Mucosa of rectum (tissue), 2 donors: ENCODE results near the gene MAST4.

Experiments
- H3K27ac ChIP-seq, 2 donors: one replicate each; pipeline ENCODE4 v1.7.0; 2013; ENCODE audit warnings: inconsistent platforms in 2 of 2, low read depth in 2 of 2, low read length in 2 of 2
- H3K27me3 ChIP-seq, 2 donors: one replicate each; pipeline ENCODE4 v1.7.0; 2013; ENCODE audit warnings: low read length in 2 of 2; ENCODE audit not compliant: control insufficient read depth in 2 of 2, insufficient read depth in 2 of 2
- H3K36me3 ChIP-seq, 2 donors: one replicate each; pipeline ENCODE4 v1.7.0; 2013; ENCODE audit warnings: low read length in 2 of 2; ENCODE audit not compliant: control insufficient read depth in 2 of 2, insufficient read depth in 2 of 2
- H3K4me1 ChIP-seq, 2 donors: one replicate each; pipeline ENCODE4 v1.7.0; 2013; ENCODE audit warnings: low read length in 2 of 2, mild to moderate bottlenecking in 1 of 2; ENCODE audit not compliant: control insufficient read depth in 2 of 2, insufficient read depth in 2 of 2
- H3K4me3 ChIP-seq, 2 donors: one replicate each; pipeline ENCODE4 v1.7.0; 2013; ENCODE audit warnings: low read length in 2 of 2
- H3K9ac ChIP-seq, 2 donors: one replicate each; pipeline ENCODE4 v1.7.0; 2013; ENCODE audit warnings: low read length in 2 of 2, low read depth in 1 of 2, mild to moderate bottlenecking in 1 of 2
- H3K9me3 ChIP-seq, 2 donors: one replicate each; pipeline ENCODE4 v1.7.0; 2013; ENCODE audit warnings: low read length in 2 of 2; ENCODE audit not compliant: control insufficient read depth in 2 of 2
- donor health status: healthy.
- donor health status: Normal muscosa, but diverticular disease.

The MAST4 gene

GRCh38 chr5:66987540-66987939, 391.3 kb downstream of the MAST4 start:
- Histone ChIP-seq H3K27me3 (no peaks in the 10 kb centered on the region), H3K27ac (no peak overlapping the region), H3K36me3 (no peaks in the 10 kb centered on the region), H3K9ac (no peak overlapping the region), H3K4me1 (peaks cover 35 to 36% of the 10 kb centered on the region in 2 donors), H3K9me3 (no peaks in the 10 kb centered on the region), H3K4me3 (no peak overlapping the region)

DNA sequence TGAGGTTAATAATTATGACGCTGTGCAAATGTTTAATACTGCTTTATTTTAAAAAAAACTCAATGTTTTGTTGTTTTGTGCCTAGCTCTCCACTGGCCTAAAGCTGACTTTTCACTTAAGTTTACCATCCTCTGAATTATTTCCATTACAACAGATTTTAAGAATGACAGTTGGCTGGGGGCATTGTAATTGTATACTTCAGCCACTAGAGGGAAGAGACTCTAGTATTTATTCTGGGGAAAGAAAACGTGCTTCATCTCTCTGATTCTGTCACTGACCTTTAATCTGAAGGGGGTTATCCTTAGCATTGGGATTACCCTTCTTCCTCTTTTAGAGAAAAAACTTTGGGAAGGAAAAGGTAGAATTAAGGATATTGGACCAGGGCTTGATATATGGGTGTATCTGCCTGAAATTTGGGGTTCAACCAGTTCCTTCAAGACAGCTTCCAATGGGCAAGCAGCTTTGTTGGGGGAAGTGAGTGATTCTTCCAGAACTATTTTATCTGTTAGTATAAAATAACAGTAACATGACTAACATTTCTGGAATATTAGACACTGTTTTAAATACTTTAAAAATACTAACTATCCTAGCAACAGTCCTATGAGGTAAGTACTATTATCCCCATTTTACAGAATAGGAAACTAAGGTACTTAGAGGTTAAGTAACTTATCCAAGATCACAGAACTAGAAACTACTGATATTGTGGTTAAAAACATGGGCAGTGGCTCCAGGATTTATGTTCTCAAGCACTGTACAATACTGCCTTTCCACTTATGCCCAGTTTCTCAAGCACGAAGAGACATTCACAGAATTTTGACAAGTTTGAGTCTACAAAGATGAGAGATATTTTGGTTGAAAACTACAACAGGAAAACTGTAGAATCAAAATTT, 392.0 kb downstream of the MAST4 start:
- H3K27me3 ChIP-seq = no peaks in the 10 kb centered on the region
- no peak overlapping the region for H3K4me3 ChIP-seq
- no peak overlapping the region for H3K27ac ChIP-seq
- H3K36me3 ChIP-seq = no peaks in the 10 kb centered on the region
- peaks cover 29 to 30% of the 10 kb centered on the region in 2 donors for H3K4me1 ChIP-seq
- no peaks in the 10 kb centered on the region for H3K9me3 ChIP-seq
- H3K9ac ChIP-seq = no peak overlapping the region

DNA sequence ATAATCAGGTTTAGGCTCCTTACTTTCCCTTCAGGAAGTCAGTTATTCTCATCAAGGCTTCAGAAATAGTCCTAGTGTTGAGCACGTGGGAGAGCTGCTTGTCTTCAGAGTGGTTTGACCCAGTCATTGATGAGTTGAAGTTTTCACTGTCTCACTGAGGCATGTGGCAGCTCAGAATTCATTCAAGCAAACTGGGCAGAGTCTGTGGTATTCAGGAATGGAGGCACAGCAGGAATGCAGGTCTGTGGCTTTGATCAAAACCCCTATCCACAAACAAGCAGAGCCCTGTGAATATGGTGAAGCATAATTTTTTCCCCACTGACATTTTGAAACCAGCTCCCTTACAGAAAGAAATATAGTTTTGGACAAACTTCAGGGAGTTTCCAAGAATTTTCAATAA, 393.1 kb downstream of the MAST4 start:
- peaks cover 20 to 25% of the 10 kb centered on the region in 2 donors for H3K4me1 ChIP-seq
- no peak overlapping the region for H3K9ac ChIP-seq
- no peaks in the 10 kb centered on the region for H3K9me3 ChIP-seq
- H3K27ac ChIP-seq = no peak overlapping the region
- H3K4me3 ChIP-seq = no peak overlapping the region
- H3K36me3 ChIP-seq = no peaks in the 10 kb centered on the region
- H3K27me3 ChIP-seq = no peaks in the 10 kb centered on the region

DNA sequence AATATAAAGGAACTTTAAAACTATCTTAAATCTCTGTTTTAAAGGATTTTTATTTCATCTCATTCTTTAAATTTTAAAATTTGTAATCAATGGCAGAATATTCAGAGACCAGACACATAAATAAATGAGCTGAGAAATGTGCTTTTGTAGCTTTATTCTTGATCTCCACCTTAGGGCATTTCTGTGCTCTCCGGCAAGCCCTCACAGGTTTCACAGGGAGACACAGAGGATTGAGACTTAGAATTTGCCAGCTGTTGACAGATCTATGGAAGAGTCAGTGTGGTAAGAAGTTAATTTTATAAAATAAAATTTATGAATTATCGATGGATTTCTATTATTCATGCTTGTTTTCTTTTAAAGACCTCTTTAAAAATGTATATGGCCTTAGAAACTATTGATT, 393.6 kb downstream of the MAST4 start:
- Histone ChIP-seq H3K27ac (no peak overlapping the region), H3K9ac (no peak overlapping the region), H3K9me3 (no peaks in the 10 kb centered on the region), H3K27me3 (no peaks in the 10 kb centered on the region), H3K4me1 (peaks cover 15 to 20% of the 10 kb centered on the region in 2 donors), H3K36me3 (no peaks in the 10 kb centered on the region), H3K4me3 (no peak overlapping the region)

- Histone ChIP-seq H3K4me3 (no peak overlapping the region), H3K36me3 (no peaks in the 10 kb centered on the region), H3K9me3 (no peaks in the 10 kb centered on the region), H3K4me1 (peaks cover 0 to 4% of the 10 kb centered on the region in 2 donors), H3K27ac (no peak overlapping the region), H3K9ac (no peak overlapping the region), H3K27me3 (no peaks in the 10 kb centered on the region)
Observed at GRCh38 chr5:66991746-66992145, 395.6 kb downstream of the MAST4 start.

- Histone ChIP-seq H3K27ac (no peak overlapping the region), H3K9ac (no peak overlapping the region), H3K9me3 (no peaks in the 10 kb centered on the region), H3K27me3 (no peaks in the 10 kb centered on the region), H3K4me1 (no peaks in the 10 kb centered on the region), H3K4me3 (no peak overlapping the region), H3K36me3 (no peaks in the 10 kb centered on the region)
Observed at GRCh38 chr5:66992547-66992946, 396.4 kb downstream of the MAST4 start.

GRCh38 chr5:66993448-66993847, 397.3 kb downstream of the MAST4 start:
- Histone ChIP-seq H3K9ac (no peak overlapping the region), H3K36me3 (no peaks in the 10 kb centered on the region), H3K27me3 (no peaks in the 10 kb centered on the region), H3K4me1 (no peaks in the 10 kb centered on the region), H3K27ac (no peak overlapping the region), H3K9me3 (no peaks in the 10 kb centered on the region), H3K4me3 (no peak overlapping the region)

DNA sequence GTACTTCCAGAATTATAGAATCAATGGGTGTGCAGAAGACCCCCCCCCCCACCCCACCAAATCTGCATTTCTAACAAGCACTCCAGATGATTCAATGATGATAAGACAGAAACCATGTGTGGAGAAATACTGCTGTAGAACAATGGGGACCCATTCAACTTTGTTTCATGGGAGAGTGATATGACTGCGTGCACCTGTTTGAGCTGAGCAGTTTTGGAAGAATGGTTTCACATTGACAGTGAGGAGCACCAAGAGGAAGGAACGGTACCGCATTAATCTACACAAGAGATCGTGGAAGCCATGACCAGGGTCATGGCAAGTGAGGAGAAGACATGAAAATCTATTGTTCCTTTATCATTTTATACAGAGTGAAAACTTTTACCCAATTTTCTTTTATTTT, 397.7 kb downstream of the MAST4 start:
- H3K9me3 ChIP-seq = no peaks in the 10 kb centered on the region
- H3K27me3 ChIP-seq = no peaks in the 10 kb centered on the region
- H3K36me3 ChIP-seq = no peaks in the 10 kb centered on the region
- no peak overlapping the region for H3K27ac ChIP-seq
- H3K4me3 ChIP-seq = no peak overlapping the region
- H3K4me1 ChIP-seq = no peaks in the 10 kb centered on the region
- no peak overlapping the region for H3K9ac ChIP-seq

DNA sequence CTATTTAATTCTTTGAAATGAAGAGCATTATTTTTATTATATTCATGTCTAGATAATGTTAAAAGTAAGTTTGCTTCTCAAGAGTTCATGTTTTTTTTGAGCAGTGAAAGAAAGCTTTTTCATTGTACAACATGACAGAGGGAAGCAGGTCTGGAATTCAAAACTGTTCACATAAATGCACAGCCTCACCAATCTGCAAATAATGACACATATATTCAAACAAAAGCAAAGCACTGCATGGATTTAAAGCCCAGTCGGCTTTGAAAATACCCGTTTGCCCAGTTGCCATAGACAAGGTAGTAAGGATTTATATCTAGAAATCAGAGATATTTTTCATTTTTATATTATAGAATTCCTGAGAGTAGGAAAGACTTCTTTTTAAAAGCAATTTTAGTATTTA, 398.6 kb downstream of the MAST4 start:
- Histone ChIP-seq H3K4me1 (no peaks in the 10 kb centered on the region), H3K27ac (no peak overlapping the region)

GRCh38 chr5:67000794-67001475, 404.7 kb downstream of the MAST4 start:
- Histone ChIP-seq H3K9ac (no peak overlapping the region), H3K4me1 (peaks cover 4 to 10% of the 10 kb centered on the region in 2 donors), H3K4me3 (no peak overlapping the region), H3K36me3 (no peaks in the 10 kb centered on the region), H3K27ac (no peak overlapping the region), H3K9me3 (no peaks in the 10 kb centered on the region), H3K27me3 (no peaks in the 10 kb centered on the region)

More for the DNA sequence above, 398.6 kb downstream of the MAST4 start:
- Histone ChIP-seq H3K4me3 (no peak overlapping the region), H3K36me3 (no peaks in the 10 kb centered on the region), H3K9ac (no peak overlapping the region), H3K27me3 (no peaks in the 10 kb centered on the region), H3K9me3 (no peaks in the 10 kb centered on the region)
